A549 treated with CpdA at 1 μM for 4 hours (cell line): ENCODE measurements around the gene TPSG1. TPM values are rescaled to one million over a fixed set of nuclear protein-coding genes. Genes with fewer than 3 reads are reported as not detected.

Experiments
- total RNA-seq: library from RNA; stranded (reverse); fragments of 200-300 nt; extraction: Qiagen RNA extraction; gene quantifications from 5 replicates; pipeline ENCODE4 v1.2.3, GENCODE V29; 2022; ENCODE audit warnings: low read depth

Gene TPSG1
- total RNA-seq = 0.08 to 0.16 TPM in 2 of 5 replicates, not detected in the others

GRCh38 chr16:1225051-1225451, at the start of gene TPSG1:
TSS of gene TPSG1 (minus strand) at chr16:1225268. CDS start at chr16:1225252, 16 bp downstream.

GRCh38 chr16:1255276-1256122, 30.4 kb upstream of the TPSG1 start, which contains the start of gene TPSD1:
TSS of gene TPSD1 (plus strand) at chr16:1256069. CDS start at chr16:1256281, 212 bp downstream.

GRCh38 chr16:1240436-1240835, 15.4 kb upstream of the TPSG1 start, which contains the start of gene TPSAB1:
TSS of gene TPSAB1 (plus strand) at chr16:1240705. CDS start at chr16:1240939, 234 bp downstream.

GRCh38 chr16:1230084-1230470, 5.0 kb upstream of the TPSG1 start, which contains the start of gene TPSB2:
TSS of gene TPSB2 (minus strand) at chr16:1230184. CDS start at chr16:1229951, 233 bp downstream.

Other genes with a start within 250 kb of the TPSG1 start
- gene SOX8, start 243.5 kb downstream of the TPSG1 start, total RNA-seq = 1.0 to 1.5 TPM (median 1.4 TPM) in 5 replicates
- 0.26 to 0.36 TPM (median 0.26 TPM) in 3 of 5 replicates, not detected in the others for gene SSTR5, start 152.5 kb downstream of the TPSG1 start, total RNA-seq
- gene C1QTNF8, start 129.0 kb downstream of the TPSG1 start, total RNA-seq = not detected in 5 replicates
- 8.6 to 12.1 TPM (median 11.3 TPM) in 5 replicates for gene CACNA1H, start 72.2 kb downstream of the TPSG1 start, total RNA-seq
- gene TPSB2, start 4.9 kb upstream of the TPSG1 start, total RNA-seq = not detected in 5 replicates
- not detected in 5 replicates for gene TPSAB1, start 15.4 kb upstream of the TPSG1 start, total RNA-seq
- gene TPSD1, start 30.8 kb upstream of the TPSG1 start, total RNA-seq = 0.03 TPM in 1 of 5 replicates, not detected in the others
- 161 to 196 TPM (median 171 TPM) in 5 replicates for gene UBE2I, start 84.4 kb upstream of the TPSG1 start, total RNA-seq
- gene BAIAP3, start 108.4 kb upstream of the TPSG1 start, total RNA-seq = 0.75 to 2.8 TPM (median 0.86 TPM) in 5 replicates
- gene TSR3, start 126.6 kb upstream of the TPSG1 start, total RNA-seq = 50.7 to 94.3 TPM (median 89.3 TPM) in 5 replicates
- 24.2 to 38.2 TPM (median 34.7 TPM) in 5 replicates for gene GNPTG, start 126.7 kb upstream of the TPSG1 start, total RNA-seq
- gene UNKL, start 189.4 kb upstream of the TPSG1 start, total RNA-seq = 27.5 to 45.1 TPM (median 44.8 TPM) in 5 replicates
- gene UQCC4, start 195.5 kb upstream of the TPSG1 start, total RNA-seq = 29.6 to 38.5 TPM (median 37.1 TPM) in 5 replicates
- gene PERCC1, start 205.8 kb upstream of the TPSG1 start, total RNA-seq = not detected in 5 replicates
- gene CCDC154, start 219.3 kb upstream of the TPSG1 start, total RNA-seq = 0.14 to 0.89 TPM (median 0.44 TPM) in 5 replicates
- gene CLCN7, start 249.8 kb upstream of the TPSG1 start, total RNA-seq = 66.8 to 86.1 TPM (median 76.1 TPM) in 5 replicates